H9 (cell line): ENCODE results near the gene PMP22. TPM values are rescaled to one million over a fixed set of nuclear protein-coding genes. Genes with fewer than 3 reads are reported as not detected.

Experiments used
- DNase-seq: peaks from one replicate; pipeline ENCODE4 v3.0.0-alpha.2; 2017
- H2AFZ ChIP-seq: one replicate; pipeline ENCODE4 v1.6.1; 2013; ENCODE audit warnings: mild to moderate bottlenecking, low read length, control low read depth, moderate library complexity
- H2AK5ac ChIP-seq: 2 replicates; pipeline ENCODE4 v1.6.1; 2013; ENCODE audit warnings: low read length, control low read depth, mixed read lengths; ENCODE audit not compliant: insufficient read length
- H2BK120ac ChIP-seq: one replicate; pipeline ENCODE4 v1.6.1; 2013; ENCODE audit warnings: low read depth, mild to moderate bottlenecking, low read length, control low read depth, inconsistent platforms; ENCODE audit not compliant: poor library complexity, severe bottlenecking
- H2BK12ac ChIP-seq: 2 replicates; pipeline ENCODE4 v1.6.1; 2013; ENCODE audit warnings: low read length, control low read depth, mixed read lengths, low read depth; ENCODE audit not compliant: insufficient read length
- H2BK15ac ChIP-seq: 2 replicates; pipeline ENCODE4 v1.6.1; 2013; ENCODE audit warnings: low read depth, low read length, control low read depth
- H2BK20ac ChIP-seq: one replicate; pipeline ENCODE4 v1.6.1; 2013; ENCODE audit warnings: low read depth, mild to moderate bottlenecking, low read length, control low read depth, inconsistent platforms; ENCODE audit not compliant: poor library complexity, severe bottlenecking
- H2BK5ac ChIP-seq: 2 replicates; pipeline ENCODE4 v1.6.1; 2013; ENCODE audit warnings: low read length, control low read depth, mixed read lengths; ENCODE audit not compliant: insufficient read length
- H3K14ac ChIP-seq: 2 replicates; pipeline ENCODE4 v1.6.1; 2013; ENCODE audit warnings: low read length, control low read depth; ENCODE audit not compliant: insufficient read depth
- H3K18ac ChIP-seq: 2 replicates; pipeline ENCODE4 v1.6.1; 2013; ENCODE audit warnings: low read depth, mild to moderate bottlenecking, mixed read lengths, low read length, control low read depth; ENCODE audit not compliant: insufficient read length
- H3K23ac ChIP-seq: 2 replicates; pipeline ENCODE4 v1.6.1; 2013; ENCODE audit warnings: low read length, control low read depth, mixed read lengths, low read depth; ENCODE audit not compliant: insufficient read length
- H3K23me2 ChIP-seq: 2 replicates; pipeline ENCODE4 v1.6.1; 2013; ENCODE audit warnings: low read depth, mild to moderate bottlenecking, mixed read lengths, low read length, control low read depth; ENCODE audit not compliant: insufficient read length, poor library complexity, severe bottlenecking
- H3K27ac ChIP-seq: 2 replicates; pipeline ENCODE4 v1.5.1; 2013; ENCODE audit warnings: low read length, control low read depth, mixed read lengths, low read depth; ENCODE audit not compliant: insufficient read length
- H3K27me3 ChIP-seq: 2 replicates; pipeline ENCODE4 v1.6.1; 2013; ENCODE audit warnings: low read length, control low read depth, inconsistent platforms; ENCODE audit not compliant: insufficient read depth
- H3K4ac ChIP-seq: 2 replicates; pipeline ENCODE4 v1.6.1; 2013; ENCODE audit warnings: low read depth, mild to moderate bottlenecking, control low read depth, inconsistent platforms, low read length, moderate library complexity
- H3K4me1 ChIP-seq: 2 replicates; pipeline ENCODE4 v1.6.1; 2013; ENCODE audit warnings: low read length, control low read depth, inconsistent platforms; ENCODE audit not compliant: insufficient read depth
- H3K4me2 ChIP-seq: 2 replicates; pipeline ENCODE4 v1.6.1; 2013; ENCODE audit warnings: low read length, control low read depth, mixed read lengths; ENCODE audit not compliant: insufficient read length, insufficient read depth
- H3K56ac ChIP-seq: 2 replicates; pipeline ENCODE4 v1.6.1; 2013; ENCODE audit warnings: low read depth, mild to moderate bottlenecking, mixed read lengths, low read length, control low read depth; ENCODE audit not compliant: insufficient read length
- H3K79me1 ChIP-seq: 2 replicates; pipeline ENCODE4 v1.6.1; 2013; ENCODE audit warnings: low read depth, mild to moderate bottlenecking, moderate library complexity, low read length, control low read depth, inconsistent platforms; ENCODE audit not compliant: insufficient read depth, poor library complexity, severe bottlenecking
- H3K79me2 ChIP-seq: 2 replicates; pipeline ENCODE4 v1.6.1; 2013; ENCODE audit warnings: low read length, control low read depth, inconsistent platforms; ENCODE audit not compliant: insufficient read depth
- H3K9ac ChIP-seq: 2 replicates; pipeline ENCODE4 v1.6.1; 2013; ENCODE audit warnings: low read length, control low read depth, mixed read lengths; ENCODE audit not compliant: insufficient read length; ENCODE audit errors: extremely low read depth
- H3K9me3 ChIP-seq: one replicate; pipeline ENCODE4 v1.6.1; 2013; ENCODE audit warnings: low read depth, low read length, inconsistent platforms; ENCODE audit not compliant: control insufficient read depth
- H3T11ph ChIP-seq: one replicate; pipeline ENCODE4 v1.6.1; 2013; ENCODE audit warnings: mild to moderate bottlenecking, low read length, control low read depth, inconsistent platforms
- H4K20me1 ChIP-seq: one replicate; pipeline ENCODE4 v1.6.1; 2013; ENCODE audit not compliant: control insufficient read depth, insufficient read length, insufficient read depth
- H4K5ac ChIP-seq: 2 replicates; pipeline ENCODE4 v1.6.1; 2013; ENCODE audit warnings: low read depth, mild to moderate bottlenecking, mixed read lengths, low read length, control low read depth; ENCODE audit not compliant: insufficient read length
- H4K8ac ChIP-seq: replicated peaks from 2 replicates; pipeline ENCODE4 v1.6.1; 2013; ENCODE audit warnings: low read length, control low read depth, mixed read lengths, low read depth; ENCODE audit not compliant: insufficient read length
- H4K91ac ChIP-seq: 2 replicates; pipeline ENCODE4 v1.6.1; 2013; ENCODE audit warnings: low read depth, mild to moderate bottlenecking, moderate library complexity, mixed read lengths, low read length, control low read depth; ENCODE audit not compliant: insufficient read length
- H3K27ac Mint-ChIP-seq, 3 experiments: 2 replicates in 2 of 3; 3 replicates in 1 of 3; pipeline ENCODE4 v1.8.0; 2020 to 2021; ENCODE audit warnings: mixed read lengths in 3 of 3, mild to moderate bottlenecking in 1 of 3, moderate library complexity in 1 of 3
- H3K27me3 Mint-ChIP-seq: 2 replicates; pipeline ENCODE4 v1.8.0; 2021; ENCODE audit warnings: low read depth, mild to moderate bottlenecking, moderate library complexity, mixed read lengths
- H3K36me3 Mint-ChIP-seq, 3 experiments: 2 replicates in 2 of 3; 3 replicates in 1 of 3; pipeline ENCODE4 v1.8.0; 2020 to 2021; ENCODE audit warnings: low read depth in 3 of 3, mixed read lengths in 3 of 3; ENCODE audit not compliant: insufficient read depth in 1 of 3
- H3K4me1 Mint-ChIP-seq, 2 experiments: 2 replicates each; pipeline ENCODE4 v1.8.0; 2020; ENCODE audit warnings: mixed read lengths in 2 of 2
- H3K4me3 Mint-ChIP-seq, 2 experiments: 2 replicates in 1 of 2; 3 replicates in 1 of 2; pipeline ENCODE4 v1.8.0; 2020 to 2021; ENCODE audit warnings: mild to moderate bottlenecking in 2 of 2, mixed read lengths in 2 of 2, moderate library complexity in 1 of 2
- H3K9me3 Mint-ChIP-seq, 2 experiments: 2 replicates in 1 of 2; 3 replicates in 1 of 2; pipeline ENCODE4 v1.8.0; 2020; ENCODE audit warnings: mild to moderate bottlenecking in 2 of 2, mixed read lengths in 2 of 2, moderate library complexity in 1 of 2
- WGBS: extraction: QIAGEN DNeasy Blood & Tissue Kit; methylation state at CpG from one replicate; pipeline ENCODE4 v1.1.7; 2013; ENCODE audit warnings: missing lambda C conversion rate, low lambda C conversion rate, mixed read lengths; ENCODE audit not compliant: insufficient read length; ENCODE audit errors: extremely low coverage; 5-methylcytosine and 5-hydroxymethylcytosine counted together
- total RNA-seq: library from RNA; stranded (reverse); gene quantifications from 2 replicates; pipeline ENCODE4 v1.2.1, GENCODE V29; 2021
- TF ChIP-seq, protein P1 (sequence below): fragments of 200-600 bp; sonication (generic); conservative IDR thresholded peaks from 3 replicates; pipeline ENCODE4 v1.8.0; 2021; ENCODE audit warnings: antibody characterized with exemption, mild to moderate bottlenecking

PMP22 gene
- total RNA-seq, 1 experiment from 2014 or later: 1.5 TPM

GRCh38 chr17:15291674-15292361 is 26.7 kb upstream of the PMP22 start:
- no peak overlapping the region for H3K4me2 ChIP-seq
- no peak overlapping the region for H4K5ac ChIP-seq
- no peak overlapping the region for H2AK5ac ChIP-seq
- DNase-seq: no peak
- no peak overlapping the region for H4K91ac ChIP-seq
- H3K36me3 Mint-ChIP-seq: no peaks in the 10 kb centered on the region
- H3K18ac ChIP-seq: no peak overlapping the region
- H2BK5ac ChIP-seq: no peak overlapping the region
- no peak overlapping the region for H2BK20ac ChIP-seq
- H3K4me1 Mint-ChIP-seq: peaks cover 8 to 10% of the 10 kb centered on the region in 2 experiments
- H3K27me3 Mint-ChIP-seq: peaks cover 14% of the 10 kb centered on the region
- no peak overlapping the region for H3K27ac Mint-ChIP-seq
- H3K9me3 ChIP-seq: no peaks in the 10 kb centered on the region
- H3K4me3 Mint-ChIP-seq: no peak overlapping the region
- TF ChIP-seq, protein P1, sequence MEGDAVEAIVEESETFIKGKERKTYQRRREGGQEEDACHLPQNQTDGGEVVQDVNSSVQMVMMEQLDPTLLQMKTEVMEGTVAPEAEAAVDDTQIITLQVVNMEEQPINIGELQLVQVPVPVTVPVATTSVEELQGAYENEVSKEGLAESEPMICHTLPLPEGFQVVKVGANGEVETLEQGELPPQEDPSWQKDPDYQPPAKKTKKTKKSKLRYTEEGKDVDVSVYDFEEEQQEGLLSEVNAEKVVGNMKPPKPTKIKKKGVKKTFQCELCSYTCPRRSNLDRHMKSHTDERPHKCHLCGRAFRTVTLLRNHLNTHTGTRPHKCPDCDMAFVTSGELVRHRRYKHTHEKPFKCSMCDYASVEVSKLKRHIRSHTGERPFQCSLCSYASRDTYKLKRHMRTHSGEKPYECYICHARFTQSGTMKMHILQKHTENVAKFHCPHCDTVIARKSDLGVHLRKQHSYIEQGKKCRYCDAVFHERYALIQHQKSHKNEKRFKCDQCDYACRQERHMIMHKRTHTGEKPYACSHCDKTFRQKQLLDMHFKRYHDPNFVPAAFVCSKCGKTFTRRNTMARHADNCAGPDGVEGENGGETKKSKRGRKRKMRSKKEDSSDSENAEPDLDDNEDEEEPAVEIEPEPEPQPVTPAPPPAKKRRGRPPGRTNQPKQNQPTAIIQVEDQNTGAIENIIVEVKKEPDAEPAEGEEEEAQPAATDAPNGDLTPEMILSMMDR: no peak
- no peak overlapping the region for H2BK15ac ChIP-seq
- H3K23ac ChIP-seq: no peak overlapping the region
- no peaks in the 10 kb centered on the region for H4K20me1 ChIP-seq
- no peaks in the 10 kb centered on the region for H3K9me3 Mint-ChIP-seq
- no peak overlapping the region for H3K14ac ChIP-seq
- no peaks in the 10 kb centered on the region for H3K79me2 ChIP-seq
- no peak overlapping the region for H2BK12ac ChIP-seq
- no peak overlapping the region for H3K9ac ChIP-seq
- H3K27ac ChIP-seq: no peak overlapping the region
- H3K79me1 ChIP-seq: no peaks in the 10 kb centered on the region
- H3T11ph ChIP-seq: no peak overlapping the region
- no peak overlapping the region for H2BK120ac ChIP-seq
- no peaks in the 10 kb centered on the region for H3K27me3 ChIP-seq
- no peak overlapping the region for H4K8ac ChIP-seq
- no peak overlapping the region for H2AFZ ChIP-seq
- no CpG with 5 or more reads among the region's 8 CpGs for WGBS
- H3K4me1 ChIP-seq: no peaks in the 10 kb centered on the region; the same call in 1 of the 2 replicates
- H3K23me2 ChIP-seq: no peaks in the 10 kb centered on the region
- no peak overlapping the region for H3K4ac ChIP-seq
- no peak overlapping the region for H3K56ac ChIP-seq
